GM03348 (cell line): Measurements from ENCODE around the gene PPIP5K2.
A peak's percentile ranks its signal among the peaks of the same experiment; 100 is the strongest.
"Not testable (repeated sequence)": the region's sequence is repeated elsewhere in the genome, so short reads cannot be mapped to it uniquely, and the experiment has no call there.

Experiments
- DNase-seq: peaks from one replicate; pipeline ENCODE4 v3.0.0; 2012; ENCODE audit warnings: low spot score

PPIP5K2 gene

GRCh38 chr5:103208460-103208859 is 88.4 kb downstream of the PPIP5K2 start:
- no peak for DNase-seq

GRCh38 chr5:103209065-103209464 is 89.0 kb downstream of the PPIP5K2 start:
- no peak for DNase-seq

GRCh38 chr5:103210952-103211351 is 90.9 kb downstream of the PPIP5K2 start:
- DNase-seq = no peak

GRCh38 chr5:103211576-103212561 is 91.8 kb downstream of the PPIP5K2 start:
- DNase-seq = no peak

GRCh38 chr5:103216137-103216536 is 96.0 kb downstream of the PPIP5K2 start:
- DNase-seq = no peak

- DNase-seq = no peak
Measured at GRCh38 chr5:103216697-103217096, 96.6 kb downstream of the PPIP5K2 start.

- DNase-seq = no peak
Measured at GRCh38 chr5:103217101-103217500, 97.0 kb downstream of the PPIP5K2 start.

- no peak for DNase-seq
Measured at GRCh38 chr5:103218164-103218563, 98.1 kb downstream of the PPIP5K2 start.

- DNase-seq = not testable (repeated sequence)
Measured at GRCh38 chr5:103219074-103219473, 99.0 kb downstream of the PPIP5K2 start.

GRCh38 chr5:103223031-103223955 is 103.2 kb downstream of the PPIP5K2 start:
- no peak for DNase-seq

GRCh38 chr5:103224118-103224893 is 104.2 kb downstream of the PPIP5K2 start:
- peak; percentile 60 for DNase-seq

GRCh38 chr5:103224894-103225246 is 104.8 kb downstream of the PPIP5K2 start:
- DNase-seq = no peak

GRCh38 chr5:103228061-103228460 is 108.0 kb downstream of the PPIP5K2 start:
- DNase-seq = no peak

- no peak for DNase-seq
Measured at GRCh38 chr5:103228588-103228987, 108.5 kb downstream of the PPIP5K2 start.

- peak; percentile 23 for DNase-seq
Measured at GRCh38 chr5:103232393-103232999, 112.4 kb downstream of the PPIP5K2 start.

- DNase-seq = no peak
Measured at GRCh38 chr5:103234239-103234975, 114.3 kb downstream of the PPIP5K2 start.

- no peak for DNase-seq
Measured at GRCh38 chr5:103235891-103236290, 115.8 kb downstream of the PPIP5K2 start.

- no peak for DNase-seq
Measured at GRCh38 chr5:103237778-103238177, 117.7 kb downstream of the PPIP5K2 start.

- no peak for DNase-seq
Measured at GRCh38 chr5:103243665-103244064, 123.6 kb downstream of the PPIP5K2 start.

- no peak for DNase-seq
Measured at GRCh38 chr5:103244398-103244797, 124.3 kb downstream of the PPIP5K2 start.

- DNase-seq = no peak
Measured at GRCh38 chr5:103245761-103246160, 125.7 kb downstream of the PPIP5K2 start.
